Measurements from ENCODE around the gene NIBAN1. TPM values are rescaled to one million over a fixed set of nuclear protein-coding genes. Genes with fewer than 3 reads are reported as not detected.
"Not testable (repeated sequence)": the region's sequence is repeated elsewhere in the genome, so short reads cannot be mapped to it uniquely, and the experiment has no call there.

NIBAN1 gene
- total and polyA plus RNA-seq, 7 donors = 9.0 to 112 (median 50.6) TPM

DNA sequence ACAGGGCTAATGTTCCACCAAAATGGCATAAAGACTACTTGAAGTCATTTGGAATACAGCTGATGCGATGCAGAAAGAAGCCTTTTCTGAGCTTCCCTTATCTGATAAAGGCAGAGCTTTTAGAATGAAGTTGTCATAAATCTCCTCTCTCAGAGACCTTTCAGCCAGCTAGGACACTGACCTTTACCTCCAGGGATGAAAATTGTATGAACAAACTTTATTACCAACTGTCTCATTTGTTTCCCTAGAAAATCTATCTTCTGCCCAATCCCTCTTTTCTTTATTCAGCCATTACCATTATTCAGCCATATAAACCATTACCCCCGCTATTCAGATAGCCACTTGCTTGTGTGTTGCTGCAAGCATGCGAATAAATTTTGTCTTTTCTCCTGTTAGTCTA, 41.3 kb upstream of the NIBAN1 start:
- no peak overlapping the region for H3K27ac ChIP-seq
- DNase-seq = no peak

DNA sequence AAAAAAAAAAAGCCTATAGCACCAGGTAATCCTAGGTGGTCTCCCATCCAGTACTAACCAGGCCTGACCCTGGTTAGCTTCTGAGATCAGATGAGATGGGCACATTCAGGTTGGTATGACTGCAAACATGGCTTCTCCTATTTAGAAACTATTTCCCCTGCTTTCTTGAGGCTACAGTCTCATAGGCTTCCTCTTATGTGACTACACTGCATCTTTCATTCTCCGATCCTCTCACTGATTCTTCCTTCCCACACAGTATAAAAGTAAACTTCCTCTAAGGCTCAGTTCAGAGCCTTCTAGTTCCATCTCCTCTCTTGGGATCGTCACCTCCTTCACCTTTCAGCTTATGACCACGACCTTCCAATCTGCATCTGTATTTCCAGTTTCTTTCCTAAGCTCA, 40.6 kb upstream of the NIBAN1 start:
- H3K4me3 ChIP-seq = no peak overlapping the region
- H3K27me3 ChIP-seq (ENCODE audit: insufficient read depth in 3 of 3, low read length in 2 of 3) = no peaks in the 10 kb centered on the region
- ATAC-seq (no peak), DNase-seq (no peak)
- H3K27ac ChIP-seq = no peak overlapping the region
- intact Hi-C loops (cut with DNase I) = no loop called here
- TF ChIP-seq, protein P1, sequence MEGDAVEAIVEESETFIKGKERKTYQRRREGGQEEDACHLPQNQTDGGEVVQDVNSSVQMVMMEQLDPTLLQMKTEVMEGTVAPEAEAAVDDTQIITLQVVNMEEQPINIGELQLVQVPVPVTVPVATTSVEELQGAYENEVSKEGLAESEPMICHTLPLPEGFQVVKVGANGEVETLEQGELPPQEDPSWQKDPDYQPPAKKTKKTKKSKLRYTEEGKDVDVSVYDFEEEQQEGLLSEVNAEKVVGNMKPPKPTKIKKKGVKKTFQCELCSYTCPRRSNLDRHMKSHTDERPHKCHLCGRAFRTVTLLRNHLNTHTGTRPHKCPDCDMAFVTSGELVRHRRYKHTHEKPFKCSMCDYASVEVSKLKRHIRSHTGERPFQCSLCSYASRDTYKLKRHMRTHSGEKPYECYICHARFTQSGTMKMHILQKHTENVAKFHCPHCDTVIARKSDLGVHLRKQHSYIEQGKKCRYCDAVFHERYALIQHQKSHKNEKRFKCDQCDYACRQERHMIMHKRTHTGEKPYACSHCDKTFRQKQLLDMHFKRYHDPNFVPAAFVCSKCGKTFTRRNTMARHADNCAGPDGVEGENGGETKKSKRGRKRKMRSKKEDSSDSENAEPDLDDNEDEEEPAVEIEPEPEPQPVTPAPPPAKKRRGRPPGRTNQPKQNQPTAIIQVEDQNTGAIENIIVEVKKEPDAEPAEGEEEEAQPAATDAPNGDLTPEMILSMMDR (IDR thresholded peaks at IDR 0.05) = no peak
- WGBS, 3 donors = 74 to 84% (median 75%) methylated on average over 3 of the region's 3 CpGs
- no peaks in the 10 kb centered on the region for H3K9me3 ChIP-seq
- no peaks in the 10 kb centered on the region for H3K4me1 ChIP-seq
- H3K36me3 ChIP-seq (ENCODE audit: insufficient read depth in 1 of 2, low read depth in 1 of 2) = no peaks in the 10 kb centered on the region

More for the DNA sequence above, 41.3 kb upstream of the NIBAN1 start:
- Histone ChIP-seq H3K27me3 (ENCODE audit: insufficient read depth in 3 of 3, low read length in 2 of 3) (no peaks in the 10 kb centered on the region), H3K4me1 (no peaks in the 10 kb centered on the region), H3K9me3 (no peaks in the 10 kb centered on the region), H3K4me3 (no peak overlapping the region), H3K36me3 (ENCODE audit: insufficient read depth in 1 of 2, low read depth in 1 of 2) (no peaks in the 10 kb centered on the region)
- TF ChIP-seq, protein P1 (IDR thresholded peaks at IDR 0.05) = no peak
- WGBS, 3 donors = 88 to 94% (median 89%) methylated on average over 3 of the region's 3 CpGs
- intact Hi-C loops (cut with DNase I) = no loop called here
- no peak for ATAC-seq

DNA sequence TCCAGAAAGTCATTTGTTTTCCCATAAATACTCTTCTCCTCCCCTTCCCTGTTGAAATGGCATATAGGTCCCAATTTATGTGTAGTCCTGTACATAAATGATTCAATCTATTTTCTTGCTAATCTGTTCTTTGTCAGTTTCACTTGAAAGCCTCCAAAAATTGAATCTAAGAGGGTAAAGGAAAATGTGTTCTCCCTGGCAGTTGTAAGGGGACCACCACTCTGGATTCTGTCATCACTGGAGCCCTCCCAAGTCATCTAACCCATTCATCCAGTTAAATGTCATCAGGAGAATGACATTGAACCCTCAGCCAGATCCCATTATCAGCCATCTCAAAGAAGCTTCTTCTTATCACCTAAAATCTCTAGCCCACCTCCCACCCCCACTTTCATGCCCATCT, 36.1 kb upstream of the NIBAN1 start:
- H3K36me3 ChIP-seq (ENCODE audit: insufficient read depth in 1 of 2, low read depth in 1 of 2) = no peaks in the 10 kb centered on the region
- TF ChIP-seq, protein P1 (IDR thresholded peaks at IDR 0.05) = no peak
- no peak overlapping the region for H3K27ac ChIP-seq
- intact Hi-C loops (cut with DNase I) = no loop called here
- H3K4me3 ChIP-seq = no peak overlapping the region
- H3K27me3 ChIP-seq (ENCODE audit: insufficient read depth in 3 of 3, low read length in 2 of 3) = no peaks in the 10 kb centered on the region
- no peak for DNase-seq
- no peaks in the 10 kb centered on the region for H3K4me1 ChIP-seq
- no peak for ATAC-seq
- no peaks in the 10 kb centered on the region for H3K9me3 ChIP-seq

DNA sequence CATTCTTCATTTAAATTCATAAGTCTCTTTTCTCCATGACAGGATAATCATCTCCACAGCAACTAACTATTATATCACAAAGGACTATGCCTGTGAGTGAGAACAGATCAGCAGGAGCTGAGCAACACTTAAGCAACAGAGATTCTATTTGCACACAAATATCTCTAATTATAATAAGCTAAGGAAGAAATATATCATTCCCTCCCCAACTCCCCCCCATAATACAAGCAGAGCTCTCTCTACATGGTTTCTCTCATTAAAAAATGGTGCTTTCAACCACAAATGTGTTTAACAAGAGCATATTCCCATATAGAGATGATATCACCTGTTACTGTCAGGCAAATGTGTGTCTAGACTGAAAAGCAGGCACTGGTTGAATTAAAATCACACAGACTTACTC, 34.5 kb upstream of the NIBAN1 start:
- TF ChIP-seq, protein P1 (IDR thresholded peaks at IDR 0.05) = no peak
- intact Hi-C loops (cut with DNase I) = no loop called here

DNA sequence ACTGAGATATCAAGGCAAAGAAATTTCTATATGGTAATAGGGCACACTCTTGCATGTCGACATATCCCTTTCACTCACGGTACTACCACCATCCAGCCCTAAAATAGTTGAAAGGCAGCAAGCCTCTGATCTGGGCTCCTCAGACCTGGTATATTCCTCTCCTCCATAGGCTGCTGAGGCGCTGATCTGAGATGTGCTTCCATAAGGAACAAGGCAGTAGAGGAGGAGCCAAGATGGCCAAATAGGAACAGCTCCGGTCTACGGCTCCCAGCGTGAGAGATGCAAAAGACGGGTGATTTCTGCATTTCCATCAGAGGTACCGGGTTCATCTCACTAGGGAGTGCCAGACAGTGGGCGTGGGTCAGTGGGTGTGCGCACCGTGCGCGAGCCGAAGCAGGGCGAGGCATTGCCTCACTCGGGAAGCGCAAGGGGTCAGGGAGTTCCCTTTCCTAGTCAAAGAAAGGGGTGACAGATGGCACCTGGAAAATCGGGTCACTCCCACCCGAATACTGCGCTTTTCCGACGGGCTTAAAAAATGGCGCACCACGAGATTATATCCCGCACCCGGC, 27.1 kb upstream of the NIBAN1 start:
- H3K9me3 ChIP-seq; H3K4me3 ChIP-seq; H3K4me1 ChIP-seq; DNase-seq; ATAC-seq; intact Hi-C loops (cut with DNase I); H3K36me3 ChIP-seq (ENCODE audit: insufficient read depth in 1 of 2, low read depth in 1 of 2); H3K27ac ChIP-seq; H3K27me3 ChIP-seq (ENCODE audit: insufficient read depth in 3 of 3, low read length in 2 of 3): not testable (repeated sequence)
- WGBS, 3 donors = 93 to 95% (median 94%) methylated on average over 17 to 25 of the region's 26 CpGs

More for the DNA sequence above, 34.5 kb upstream of the NIBAN1 start:
- ATAC-seq = no peak
- Histone ChIP-seq H3K36me3 (ENCODE audit: insufficient read depth in 1 of 2, low read depth in 1 of 2) (no peaks in the 10 kb centered on the region), H3K9me3 (no peaks in the 10 kb centered on the region), H3K4me3 (no peak overlapping the region), H3K27ac (no peak overlapping the region), H3K4me1 (no peaks in the 10 kb centered on the region), H3K27me3 (ENCODE audit: insufficient read depth in 3 of 3, low read length in 2 of 3) (no peaks in the 10 kb centered on the region)
- DNase-seq = no peak

DNA sequence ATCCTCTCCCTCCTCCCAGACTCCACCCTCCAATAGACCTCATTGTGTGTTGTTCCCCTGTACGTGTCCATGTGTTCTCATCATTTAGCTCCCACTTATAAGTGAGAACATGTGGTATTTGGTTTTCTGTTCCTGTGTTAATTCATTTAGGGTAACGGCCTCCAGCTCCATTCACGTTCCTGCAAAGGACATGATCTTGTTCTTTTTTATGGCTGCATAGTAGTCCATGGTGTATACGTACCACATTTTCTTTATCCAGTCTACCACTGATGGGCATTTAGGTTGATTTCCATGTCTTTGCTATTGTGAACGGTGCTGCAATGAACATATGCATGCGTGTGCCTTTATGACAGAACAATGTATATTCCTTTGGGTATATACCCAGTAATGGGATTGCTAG, 25.7 kb upstream of the NIBAN1 start:
- H3K9me3 ChIP-seq; H3K27me3 ChIP-seq (ENCODE audit: insufficient read depth in 3 of 3, low read length in 2 of 3); intact Hi-C loops (cut with DNase I); ATAC-seq; H3K36me3 ChIP-seq (ENCODE audit: insufficient read depth in 1 of 2, low read depth in 1 of 2); DNase-seq; H3K4me1 ChIP-seq; H3K4me3 ChIP-seq; H3K27ac ChIP-seq: not testable (repeated sequence)
- WGBS, 3 donors = 87 to 94% (median 92%) methylated on average over 6 of the region's 6 CpGs

Data from psoas muscle (tissue), 8 donors.